ENCODE data around the gene FHL2.

FHL2 gene

DNA sequence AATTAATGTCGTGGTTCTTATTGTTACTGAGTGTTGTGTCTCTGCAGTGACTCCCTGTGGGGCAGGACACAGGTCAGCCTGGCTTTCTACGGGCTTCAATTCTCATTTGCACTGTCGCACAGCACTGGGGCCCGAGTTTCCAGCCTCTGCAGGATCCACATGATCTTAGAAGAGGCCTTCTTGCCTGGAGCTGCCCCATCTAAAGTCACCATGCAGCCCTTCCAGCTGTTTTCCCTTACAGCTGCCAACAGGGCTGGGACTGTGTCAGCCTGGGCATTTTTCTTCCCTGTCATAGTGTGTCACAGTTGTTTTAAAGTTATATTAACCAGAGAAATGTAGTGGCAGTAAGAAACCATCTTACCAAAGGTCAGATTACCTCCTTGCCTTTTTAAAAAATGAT, 27.0 kb downstream of the FHL2 start:
- no peaks in the 10 kb centered on the region for H3K27me3 ChIP-seq (replicated peaks; ENCODE audit: control insufficient read depth, insufficient read depth, low read length)
- DNase-seq (ENCODE audit: extremely low read depth, insufficient read length), result no peak
- no peak overlapping the region for H3K4me3 ChIP-seq (replicated peaks; ENCODE audit: low read depth, low read length)
- no peaks in the 10 kb centered on the region for H3K36me3 ChIP-seq (ENCODE audit: control insufficient read depth, insufficient read depth, low read length)
- no peak for TF ChIP-seq CTCF (IDR thresholded peaks at IDR 0.05; ENCODE audit: insufficient read depth, low read length, poor library complexity, severe bottlenecking)

- no peaks in the 10 kb centered on the region for H3K27me3 ChIP-seq (replicated peaks; ENCODE audit: control insufficient read depth, insufficient read depth, low read length)
- no peak overlapping the region for H3K4me3 ChIP-seq (replicated peaks; ENCODE audit: low read depth, low read length)
- TF ChIP-seq CTCF (IDR thresholded peaks at IDR 0.05; ENCODE audit: insufficient read depth, low read length, poor library complexity, severe bottlenecking), result no peak
- H3K36me3 ChIP-seq (ENCODE audit: control insufficient read depth, insufficient read depth, low read length), result no peaks in the 10 kb centered on the region; the same call in 1 of the 2 replicates
- DNase-seq (ENCODE audit: extremely low read depth, insufficient read length), result no peak
Observed at GRCh38 chr2:105371156-105371555, 27.7 kb downstream of the FHL2 start.

GRCh38 chr2:105369777-105370690, 28.8 kb downstream of the FHL2 start:
- no peaks in the 10 kb centered on the region for H3K27me3 ChIP-seq (replicated peaks; ENCODE audit: control insufficient read depth, insufficient read depth, low read length)
- H3K36me3 ChIP-seq (ENCODE audit: control insufficient read depth, insufficient read depth, low read length), result no peaks in the 10 kb centered on the region; the same call in 1 of the 2 replicates
- peak overlapping the region; percentile 48 for H3K4me3 ChIP-seq (replicated peaks; ENCODE audit: low read depth, low read length)
- TF ChIP-seq CTCF (IDR thresholded peaks at IDR 0.05; ENCODE audit: insufficient read depth, low read length, poor library complexity, severe bottlenecking), result peak; percentile 93
- peak; percentile 56 for DNase-seq (ENCODE audit: extremely low read depth, insufficient read length)

- DNase-seq (ENCODE audit: extremely low read depth, insufficient read length), result no peak
- no peaks in the 10 kb centered on the region for H3K27me3 ChIP-seq (replicated peaks; ENCODE audit: control insufficient read depth, insufficient read depth, low read length)
- H3K4me3 ChIP-seq (replicated peaks; ENCODE audit: low read depth, low read length), result no peak overlapping the region
- no peak for TF ChIP-seq CTCF (IDR thresholded peaks at IDR 0.05; ENCODE audit: insufficient read depth, low read length, poor library complexity, severe bottlenecking)
- no peaks in the 10 kb centered on the region; the same call in 1 of the 2 replicates for H3K36me3 ChIP-seq (ENCODE audit: control insufficient read depth, insufficient read depth, low read length)
Observed at GRCh38 chr2:105368759-105369408, 30.0 kb downstream of the FHL2 start.

- TF ChIP-seq CTCF (IDR thresholded peaks at IDR 0.05; ENCODE audit: insufficient read depth, low read length, poor library complexity, severe bottlenecking), result no peak
- Histone ChIP-seq H3K36me3 (ENCODE audit: control insufficient read depth, insufficient read depth, low read length) (peaks cover 1% of the 10 kb centered on the region; the same call in 1 of the 2 replicates), H3K4me3 (replicated peaks; ENCODE audit: low read depth, low read length) (no peak overlapping the region), H3K27me3 (replicated peaks; ENCODE audit: control insufficient read depth, insufficient read depth, low read length) (no peaks in the 10 kb centered on the region)
- DNase-seq (ENCODE audit: extremely low read depth, insufficient read length), result no peak
Observed at GRCh38 chr2:105365206-105365605, 33.6 kb downstream of the FHL2 start.
